Limb (tissue), 2 donors: Measurements from ENCODE around the gene FSD1.

Experiments used
- DNase-seq, 2 donors: peaks; one replicate each; pipeline ENCODE4 v3.0.0-alpha.2; 2016; ENCODE audit errors: extremely low spot score in 2 of 2

FSD1 gene

DNA sequence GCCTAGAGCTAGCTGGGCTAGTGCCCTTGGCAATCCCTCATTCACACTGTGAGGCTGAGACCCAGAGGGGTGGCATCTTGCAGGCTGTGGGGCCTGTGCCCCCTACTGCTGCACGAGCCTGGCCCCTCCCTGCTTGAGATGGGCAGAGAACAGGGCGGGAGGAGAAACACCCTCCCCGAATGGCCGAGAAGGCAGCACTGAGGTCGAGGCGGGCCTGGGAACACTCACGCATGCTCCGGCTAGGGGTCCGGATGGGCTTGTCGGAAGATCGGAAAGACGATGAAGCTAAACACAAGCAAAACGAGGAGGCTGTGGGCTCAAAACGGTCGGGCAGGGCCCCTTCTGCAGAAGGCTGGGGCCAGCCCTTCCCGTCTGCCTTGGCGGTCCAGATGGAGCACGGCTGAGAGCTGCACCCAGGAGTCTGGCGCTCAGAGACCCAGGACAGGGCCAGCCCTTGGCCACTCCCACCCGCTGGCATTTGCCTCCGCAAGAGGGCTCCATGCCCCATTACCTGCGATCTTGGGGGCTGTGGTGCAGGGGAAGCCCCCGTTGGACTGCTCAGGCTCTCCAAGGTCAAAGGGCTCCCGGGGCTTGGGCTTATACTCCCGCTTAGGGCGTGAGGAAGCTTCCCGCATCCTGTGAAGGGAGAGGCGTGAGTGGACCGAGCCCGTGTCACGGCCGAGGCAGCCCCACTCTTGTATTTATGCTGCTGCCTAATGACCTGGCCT lies 57.9 kb downstream of the FSD1 start:
- DNase-seq = no peak

DNA sequence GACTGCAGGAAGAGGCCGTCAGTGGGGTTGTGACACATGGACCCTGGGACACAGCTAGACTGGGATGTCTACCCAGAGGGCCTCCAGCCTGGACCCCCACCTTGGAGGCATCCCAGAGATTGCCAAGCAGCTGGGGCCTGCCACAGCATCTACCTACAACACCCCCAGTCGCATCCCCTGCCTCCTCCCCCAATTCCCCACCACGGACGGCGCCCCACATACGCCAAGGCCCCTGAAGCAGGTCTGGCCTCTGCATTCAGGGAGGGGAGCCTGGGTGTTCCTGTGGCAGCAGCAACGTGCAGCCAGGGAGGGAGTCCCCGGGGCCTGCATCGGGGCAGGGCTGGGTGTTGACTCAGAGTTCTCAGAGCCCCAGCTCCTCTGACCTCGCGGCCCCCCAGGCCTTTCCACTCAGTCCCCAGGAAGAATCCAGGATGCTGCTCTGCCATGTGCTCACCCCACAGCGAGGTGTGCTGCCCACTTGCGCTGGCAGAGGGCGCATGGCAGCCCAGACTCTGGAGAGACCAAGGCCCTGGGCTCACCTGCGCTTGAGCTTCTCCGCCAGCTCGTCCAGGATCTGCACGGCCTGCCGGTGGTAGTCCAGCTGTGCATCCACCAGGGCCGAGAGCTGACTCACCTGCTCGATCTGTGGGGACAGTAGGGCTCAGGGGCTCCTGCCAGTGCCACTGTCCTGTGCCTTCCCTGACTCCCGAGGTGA lies 58.6 kb downstream of the FSD1 start:
- DNase-seq = no peak

DNA sequence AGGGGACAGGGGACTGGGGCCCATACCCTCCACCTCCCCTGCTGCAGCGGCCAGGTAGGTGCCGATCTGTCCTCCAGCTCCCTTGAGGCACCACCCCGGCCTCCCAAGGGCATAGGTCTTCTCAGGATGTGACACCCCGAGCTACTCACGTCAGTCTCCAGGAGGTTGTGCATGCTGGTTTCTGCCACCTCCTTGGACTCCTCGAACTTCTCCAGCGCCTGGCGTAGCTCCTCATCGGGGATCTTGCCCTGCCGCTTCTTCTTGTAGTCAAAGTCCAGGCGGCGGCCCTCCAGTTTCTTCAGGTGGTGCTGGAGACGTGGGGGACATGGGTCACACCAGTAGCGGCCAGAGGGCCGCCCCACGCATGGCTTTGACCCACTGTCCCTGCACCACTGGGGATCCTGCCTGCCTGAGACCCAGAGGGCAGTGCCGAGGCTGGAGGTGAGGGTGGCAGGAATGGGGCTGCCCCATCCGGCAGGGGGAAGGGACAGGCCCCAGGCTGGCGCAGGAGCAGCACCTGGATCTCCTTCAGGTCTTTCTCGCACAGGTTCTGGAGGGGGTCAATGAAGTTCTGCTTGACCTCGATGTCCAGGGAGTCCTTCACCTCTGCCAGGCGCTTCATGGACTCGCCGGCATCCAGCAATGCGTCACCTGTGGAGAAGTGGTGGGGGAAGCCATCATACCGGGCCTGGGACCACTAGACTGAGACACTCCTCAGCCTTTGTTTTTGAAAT lies 59.3 kb downstream of the FSD1 start:
- DNase-seq = no peak

DNA sequence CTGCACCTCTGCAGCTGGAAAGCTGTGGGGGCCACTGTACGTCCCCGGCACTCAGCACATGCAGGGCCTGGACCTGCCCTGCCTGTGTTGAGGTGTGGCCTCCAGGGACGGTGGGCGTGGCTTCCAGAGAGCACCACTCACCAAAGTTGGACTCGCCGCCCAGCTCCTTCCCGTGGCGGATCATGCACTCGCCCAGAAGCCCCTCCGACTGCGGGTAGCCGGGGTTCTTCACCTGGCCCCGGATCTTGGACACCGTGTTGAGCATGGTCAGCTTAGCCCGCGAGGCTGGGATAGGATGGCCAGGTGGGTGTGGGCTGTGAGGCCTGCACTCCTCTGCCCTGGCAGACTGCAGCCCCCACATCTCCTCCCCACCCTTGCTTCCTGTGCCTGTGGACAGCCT lies 60.9 kb downstream of the FSD1 start:
- no peak for DNase-seq

DNA sequence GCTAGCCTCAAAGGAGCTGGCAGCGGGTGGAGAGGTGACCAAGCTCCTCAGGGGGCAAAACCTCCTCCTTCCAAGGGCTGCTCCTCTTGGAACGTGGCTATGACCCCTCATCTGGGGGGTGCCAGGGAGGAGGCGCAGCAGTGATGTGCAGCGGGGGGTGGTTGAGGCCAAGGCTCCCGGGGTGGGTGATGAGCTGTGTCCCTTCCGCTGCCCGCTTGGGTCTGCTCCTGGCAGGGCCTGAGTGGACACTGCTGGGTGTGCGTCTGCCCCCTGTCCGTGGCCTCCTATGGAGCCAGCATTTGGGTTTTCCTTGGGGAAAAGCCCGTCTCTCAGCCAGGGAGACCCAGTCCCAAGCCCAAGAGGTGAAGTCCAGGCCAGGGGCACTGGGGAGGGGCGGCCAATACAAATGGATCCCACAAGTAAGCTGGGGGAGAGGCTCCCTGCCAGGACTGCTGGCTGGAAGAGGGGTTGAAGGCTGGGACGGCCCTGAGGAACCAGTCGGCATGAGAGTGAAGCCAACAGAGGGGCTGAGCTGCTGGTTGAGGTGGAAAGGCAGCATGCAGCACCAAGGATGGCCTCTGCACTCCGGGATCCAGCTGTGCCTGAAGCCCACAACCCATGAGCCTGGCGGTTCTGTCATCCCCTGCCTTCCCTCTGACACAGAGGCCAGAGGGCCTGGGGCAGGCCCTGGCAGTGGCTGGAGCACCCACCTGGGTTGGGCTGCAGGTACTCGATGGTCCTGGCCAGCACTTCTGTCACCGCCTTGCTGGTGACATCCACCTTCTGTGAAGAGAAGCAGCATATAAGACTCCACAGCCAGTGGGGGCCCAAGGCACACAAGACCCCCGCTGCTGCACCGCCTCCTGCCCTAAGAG lies 61.6 kb downstream of the FSD1 start:
- DNase-seq = no peak

DNA sequence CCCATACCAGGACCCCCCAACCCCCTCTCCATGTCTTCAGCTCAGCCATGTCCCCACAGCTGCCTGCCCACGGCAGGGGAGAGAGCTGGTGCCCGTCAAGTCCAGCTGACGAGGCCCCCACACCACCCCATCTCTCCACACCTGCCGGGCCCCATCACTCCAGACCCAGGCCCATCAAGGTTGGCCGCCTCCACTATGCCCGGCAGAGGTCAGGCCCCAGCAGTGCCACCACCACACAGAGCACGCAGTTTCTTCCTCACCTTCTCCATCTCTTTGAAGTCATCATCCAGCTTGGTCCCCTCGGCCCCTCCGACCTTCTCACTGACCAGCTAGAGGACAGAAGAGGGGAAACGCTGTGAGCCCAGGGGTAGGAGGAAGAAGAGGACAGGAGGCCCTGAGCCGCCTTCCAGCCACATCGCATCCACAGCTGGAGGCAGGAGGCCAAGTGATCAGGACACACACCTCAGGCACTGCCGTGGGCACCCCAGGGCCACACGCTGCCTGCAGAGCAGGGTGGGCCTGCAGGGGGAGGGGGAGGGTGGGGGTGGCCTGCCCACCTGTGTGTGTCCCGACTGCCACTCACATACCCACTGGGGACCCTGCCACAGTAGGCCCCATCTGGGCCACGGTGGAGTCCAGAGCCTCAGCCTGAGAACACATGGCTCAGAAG lies 62.4 kb downstream of the FSD1 start:
- DNase-seq = no peak

DNA sequence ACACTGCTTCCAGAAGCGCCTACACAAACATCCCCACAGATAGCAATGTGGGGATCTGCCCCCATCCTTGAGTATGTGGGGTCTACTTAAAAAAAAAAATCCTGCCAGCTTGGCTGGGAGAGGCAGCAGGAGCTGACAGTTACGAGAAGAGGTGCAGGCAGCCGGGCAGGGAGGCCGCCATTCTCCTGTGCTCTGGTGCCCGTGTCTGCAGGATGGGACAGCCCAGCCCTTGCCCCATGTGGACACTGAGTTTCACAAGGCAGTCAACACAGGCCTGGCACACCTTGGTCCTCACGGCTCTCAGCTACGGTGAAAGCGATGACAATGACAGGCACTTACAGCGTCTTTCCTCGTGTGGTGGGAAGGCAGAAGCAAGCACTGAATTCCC lies 62.9 kb downstream of the FSD1 start:
- DNase-seq = no peak

DNA sequence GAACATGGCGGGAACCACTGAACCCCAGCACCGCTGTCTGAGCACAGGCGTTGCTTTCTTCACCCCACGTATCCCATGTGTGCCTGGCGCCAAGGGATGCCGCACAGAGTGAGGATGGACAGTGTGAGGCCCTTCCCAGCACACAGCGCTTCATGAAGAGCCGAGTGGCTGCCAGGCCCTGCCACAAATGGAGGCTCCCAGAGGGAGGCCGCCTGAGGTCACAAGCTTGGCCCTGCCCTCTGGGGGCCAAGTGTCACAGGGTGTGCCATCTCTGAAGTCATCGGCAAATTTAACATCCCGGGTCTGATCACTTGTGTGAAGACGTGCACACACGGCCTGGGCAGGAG lies 63.4 kb downstream of the FSD1 start:
- DNase-seq = no peak

DNA sequence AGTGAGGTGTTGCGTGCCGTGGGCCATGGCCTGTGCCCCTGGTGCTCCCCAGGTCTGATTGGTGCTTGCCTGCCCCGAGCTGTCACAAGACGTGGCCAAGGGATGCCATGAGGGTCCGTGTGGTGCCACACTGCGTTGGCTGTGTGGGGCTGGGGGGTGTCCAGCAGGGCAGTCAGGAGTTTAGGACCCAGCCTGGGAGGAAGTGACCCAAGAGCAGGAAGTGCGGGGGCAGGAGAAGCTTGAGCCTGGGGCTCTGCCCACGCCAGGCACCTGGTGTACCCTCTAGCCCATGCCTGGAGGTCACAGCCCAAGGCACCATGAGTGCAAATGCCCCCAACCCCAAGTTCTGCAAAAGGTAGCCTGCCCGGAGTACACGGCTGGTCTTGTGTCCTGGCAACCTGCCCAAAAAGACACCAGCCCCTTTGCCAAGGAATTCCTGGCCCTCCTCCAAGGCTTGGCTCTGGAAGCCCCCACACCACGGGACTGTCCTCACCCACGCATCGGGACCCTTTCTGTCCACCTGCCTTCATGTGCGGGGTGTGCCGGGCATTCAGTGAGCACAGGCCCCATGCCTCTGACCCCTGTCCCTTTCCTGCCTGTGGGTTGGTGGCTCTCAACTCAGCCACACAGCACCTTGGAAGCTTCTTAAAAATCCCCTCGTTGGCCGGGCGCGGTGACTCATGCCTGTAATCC lies 63.9 kb downstream of the FSD1 start:
- DNase-seq = no peak

DNA sequence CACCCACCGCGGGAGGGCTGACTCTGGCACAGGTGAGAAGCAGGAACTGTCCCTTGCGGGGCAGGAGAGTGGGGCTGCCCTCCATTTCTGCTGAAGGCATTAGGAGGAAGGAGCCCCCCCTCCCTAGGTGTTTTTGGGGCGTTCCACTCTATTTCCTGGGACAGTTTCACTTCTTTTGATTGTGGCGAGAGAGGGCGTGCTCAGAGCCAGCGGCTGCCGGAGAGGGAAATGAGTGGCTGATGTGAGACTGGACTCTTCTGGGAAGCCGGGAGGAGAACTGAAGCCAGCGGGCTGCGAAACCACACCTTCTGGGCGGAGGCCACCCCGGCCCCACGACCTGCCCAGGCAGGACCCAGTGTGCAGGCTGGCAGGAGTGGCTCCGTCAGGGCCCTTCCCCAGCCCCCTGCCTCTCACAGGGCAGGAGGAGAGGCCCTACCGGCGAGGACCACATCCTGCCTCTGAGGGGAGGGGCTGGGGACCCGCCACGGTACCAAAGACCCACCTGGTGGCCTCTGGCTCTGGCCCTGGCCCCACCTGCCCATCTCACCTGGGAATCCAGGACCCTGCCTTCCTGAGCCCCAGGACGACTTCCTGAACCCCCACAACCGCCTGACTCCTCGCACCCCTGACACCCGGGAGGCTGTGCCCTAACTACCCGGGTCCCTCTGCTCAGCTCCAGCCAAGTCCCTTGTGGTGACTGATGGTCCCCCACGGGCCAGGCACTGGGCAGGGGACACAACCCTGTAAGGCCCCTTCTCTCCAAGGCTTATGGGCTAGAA lies 64.9 kb downstream of the FSD1 start:
- no peak for DNase-seq

DNA sequence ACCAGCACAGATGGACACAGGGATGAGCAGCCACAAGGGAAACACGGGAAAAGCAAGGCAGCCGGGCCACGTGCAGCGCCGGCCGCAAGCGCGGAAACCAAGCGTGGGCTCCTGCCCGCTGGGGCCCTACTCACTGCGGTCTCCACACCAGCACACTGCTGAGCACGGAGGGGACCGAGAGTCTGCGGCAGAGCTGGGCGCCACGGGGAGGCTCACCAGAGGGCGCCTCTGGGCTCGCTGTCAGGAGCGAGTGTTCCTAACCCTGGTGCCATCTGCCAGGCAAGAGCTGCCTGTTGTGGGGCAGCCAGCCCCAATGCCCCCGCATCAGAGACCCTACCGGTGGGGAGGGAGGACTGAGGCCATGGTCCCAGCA lies 65.5 kb downstream of the FSD1 start:
- no peak for DNase-seq

DNA sequence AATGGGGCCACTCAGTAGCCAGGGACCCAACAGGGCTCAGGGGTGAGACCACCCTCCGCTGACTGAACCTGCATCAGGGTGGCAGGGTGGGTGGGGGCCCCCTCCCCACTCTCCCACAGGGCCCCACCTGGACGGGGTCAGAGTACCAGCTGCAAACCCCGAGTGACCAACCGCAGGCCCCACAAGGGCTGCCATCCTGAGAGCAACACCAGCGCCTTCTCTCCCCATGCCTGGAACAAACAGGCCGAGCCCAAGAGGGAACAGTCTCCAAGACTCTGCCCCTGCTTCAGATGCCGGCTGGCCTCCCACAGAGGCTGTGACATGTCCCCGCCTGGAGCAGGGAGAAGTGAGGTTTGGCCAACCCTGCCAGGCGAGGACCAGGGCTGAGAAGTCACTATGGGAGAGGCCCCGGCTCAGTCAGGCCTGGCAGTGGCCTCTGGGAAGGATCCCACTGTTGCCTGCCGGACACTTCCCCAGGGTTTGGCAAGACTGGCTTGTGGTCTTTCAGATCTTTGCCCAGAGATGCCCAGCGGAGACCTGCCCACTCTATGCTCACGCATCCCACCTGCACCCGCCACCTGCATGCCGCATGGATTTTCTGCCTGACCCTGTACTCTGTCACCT lies 66.1 kb downstream of the FSD1 start:
- no peak for DNase-seq

DNA sequence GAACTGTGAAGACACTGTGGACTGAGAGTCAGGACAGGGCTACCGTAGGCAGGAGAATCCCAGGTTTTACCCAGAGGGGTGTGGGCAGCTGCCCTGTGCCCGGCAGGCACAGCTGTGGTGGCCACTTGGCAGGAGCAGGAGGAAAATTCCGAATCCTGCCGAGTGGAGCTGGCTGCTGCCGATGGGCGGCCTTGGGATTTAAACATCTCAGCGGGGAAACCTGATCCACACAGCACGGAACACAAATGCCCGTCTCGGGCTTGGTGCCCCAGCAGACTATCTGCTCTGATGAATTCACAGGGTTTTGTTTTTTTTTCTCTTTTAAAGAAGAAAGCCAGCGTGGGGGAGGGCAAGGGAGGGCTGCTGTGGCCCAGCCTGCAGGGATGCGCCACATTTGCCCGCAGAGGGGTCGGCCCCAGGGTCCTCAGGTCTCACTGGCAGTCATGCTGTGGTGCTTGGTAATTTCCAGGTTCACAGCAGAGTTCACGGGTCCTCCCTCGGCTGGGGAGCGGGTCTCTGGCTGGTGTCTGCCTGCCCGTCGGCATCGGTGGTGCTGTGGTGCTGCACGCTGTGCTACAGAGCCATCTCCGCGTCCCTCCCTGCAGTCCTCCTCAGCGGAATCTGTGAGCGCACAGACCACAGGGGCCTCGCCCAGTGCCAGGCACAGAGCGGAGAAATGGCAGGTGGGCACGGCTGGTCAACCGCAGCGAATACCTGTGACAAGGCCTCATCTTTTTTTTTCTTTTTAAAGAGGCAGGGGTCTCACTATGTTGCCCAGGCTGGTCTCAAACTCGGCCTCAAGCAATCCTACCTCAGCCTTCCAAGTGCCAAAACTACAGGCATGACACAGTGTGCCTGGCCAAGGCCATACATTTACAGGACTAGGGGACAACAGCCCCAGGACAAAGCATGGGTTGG lies 67.1 kb downstream of the FSD1 start:
- DNase-seq = peak in 1 of 2 donors; percentile 53

DNA sequence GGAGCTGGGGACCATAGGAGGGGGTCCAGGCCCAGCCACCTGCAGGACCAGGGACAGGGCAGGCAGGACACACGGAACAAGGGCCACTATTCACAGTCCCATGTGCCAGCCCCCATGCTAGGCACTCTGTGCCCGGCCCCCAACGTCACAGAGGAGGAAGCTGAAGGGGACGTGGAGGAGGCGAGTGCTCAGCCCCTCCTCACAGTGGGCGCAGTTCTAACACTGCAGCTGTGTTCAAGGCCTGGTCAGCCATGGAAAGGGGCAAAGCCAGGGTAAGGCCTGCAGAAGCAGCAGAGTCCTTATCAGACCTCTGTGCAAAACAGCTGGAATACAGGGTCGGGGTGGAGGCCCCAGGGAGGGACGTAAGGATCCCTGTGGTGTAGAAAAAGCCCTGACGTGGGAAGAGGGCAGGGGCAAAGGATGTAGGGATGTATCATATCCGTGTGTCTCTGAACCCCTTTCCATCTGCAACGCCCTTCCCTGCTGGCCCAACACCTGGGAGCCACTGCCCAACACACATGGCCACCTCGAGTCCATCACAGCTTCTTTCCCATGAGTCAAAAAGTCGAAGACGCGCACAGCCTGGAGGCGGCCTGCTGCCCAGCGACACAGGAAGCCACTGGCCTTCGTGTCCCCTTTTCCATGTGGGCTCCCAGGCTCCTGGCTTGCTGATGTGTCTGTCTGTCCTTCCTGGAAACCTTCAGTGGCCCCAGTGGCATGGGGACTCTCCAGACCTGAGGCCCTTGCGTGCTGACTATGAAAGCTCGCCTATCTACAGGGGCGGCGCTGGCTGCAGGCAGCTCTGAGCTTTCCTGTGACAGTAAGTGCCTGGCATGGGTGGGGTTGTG lies 68.0 kb downstream of the FSD1 start:
- peak in 1 of 2 donors; percentile 35 for DNase-seq

DNA sequence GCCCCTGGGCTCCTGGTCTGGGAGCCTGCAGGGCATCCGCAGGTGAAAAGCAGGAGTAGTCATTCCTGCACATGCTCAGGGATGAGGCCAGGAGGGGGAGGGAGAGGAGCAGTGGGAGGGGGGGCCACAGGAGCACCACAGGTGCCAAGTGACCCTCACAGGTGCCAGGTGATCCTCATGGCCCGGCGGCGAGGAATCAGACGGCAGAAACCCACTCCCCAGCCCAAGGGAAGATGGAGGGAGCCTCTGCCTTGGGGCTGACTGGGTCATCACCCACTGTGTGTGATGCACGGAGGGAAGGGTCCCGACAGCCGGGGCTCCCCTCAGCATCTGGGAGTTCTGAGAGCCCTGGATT lies 68.6 kb downstream of the FSD1 start:
- DNase-seq = no peak
